HCT116 (cell line): Measurements from ENCODE around the gene RSPO1. TPM values are rescaled to one million over a fixed set of nuclear protein-coding genes. Genes with fewer than 3 reads are reported as not detected.

Experiments used
- ATAC-seq: fragments of 200-7000 bp; cut with Tn5 transposase; 2 replicates; pipeline ENCODE4 v1.9.1; 2020; ENCODE audit warnings: mild to moderate bottlenecking, moderate library complexity
- BruUV-seq: library from RNA; stranded (reverse); fragments of 400-500 nt; replicated peaks from 2 replicates; lab custom pipeline; 2021; lab: Mats Ljungman, UMichigan
- CTCF ChIA-PET: fragments of 300-600 bp; sonication (Branson Sonifier 250); formaldehyde crosslinking; loops from one replicate; lab custom pipeline; 2021; ENCODE audit warnings: antibody characterized with exemption; lab: Charles Lee
- POLR2A ChIA-PET: fragments of 300-600, 350-600 bp; sonication (Branson Sonifier 250); formaldehyde crosslinking; loops from one replicate; lab custom pipeline; 2021; ENCODE audit warnings: antibody characterized with exemption; lab: Charles Lee
- RAD21 ChIA-PET, 2 experiments: fragments of 300-600 bp; sonication (Branson Sonifier 250); formaldehyde crosslinking; loops; one replicate each; lab custom pipeline; 2023; ENCODE audit warnings: low total read pairs in 2 of 2; ENCODE audit not compliant: uncharacterized antibody in 2 of 2, unreplicated experiment in 2 of 2, low non-redundant PET in 1 of 2; lab: Charles Lee
- DNase-seq: peaks from one replicate; pipeline ENCODE4 v3.0.0-alpha.2; 2010; ENCODE audit warnings: low read depth, low spot score
- H2AFZ ChIP-seq: fragments of 200-600 bp; shearing (Covaris generic), sonication (generic); 2 replicates; pipeline ENCODE4 v1.6.1; 2017; ENCODE audit warnings: low read depth, mixed run types, mixed read lengths, antibody characterized with exemption, low read length; ENCODE audit not compliant: poor library complexity, severe bottlenecking
- H3K27ac ChIP-seq: 2 replicates; pipeline ENCODE4 v1.5.1; 2012; ENCODE audit warnings: low read depth, low read length
- H3K27me3 ChIP-seq: fragments of 200-600 bp; sonication (generic); 2 replicates; pipeline ENCODE4 v1.6.1; 2016; ENCODE audit warnings: mixed run types, low read length, mixed read lengths; ENCODE audit not compliant: insufficient read depth
- H3K36me3 ChIP-seq, 2 experiments: fragments of 200-500 bp in 1 of 2; fragments of 200-600 bp in 1 of 2; sonication (Bioruptor generic) in 1 of 2; sonication (generic) in 1 of 2; 2 replicates each; pipeline versions ENCODE4 v1.5.1 to v1.6.1; 2014 to 2016; ENCODE audit warnings: low read length in 2 of 2, inconsistent platforms in 1 of 2, mixed read lengths in 1 of 2, mixed run types in 1 of 2; ENCODE audit not compliant: insufficient read depth in 2 of 2, control insufficient read depth in 1 of 2
- H3K4me1 ChIP-seq, 2 experiments: fragments of 200-600 bp in 1 of 2; sonication (generic) in 1 of 2; 2 replicates each; pipeline versions ENCODE4 v1.5.1 to v1.6.1; 2012 to 2017; ENCODE audit warnings: low read length in 2 of 2, inconsistent platforms in 1 of 2, mild to moderate bottlenecking in 1 of 2, mixed read lengths in 1 of 2, mixed run types in 1 of 2, moderate library complexity in 1 of 2; ENCODE audit not compliant: insufficient read depth in 2 of 2, control insufficient read depth in 1 of 2
- H3K4me2 ChIP-seq: fragments of 200-600 bp; sonication (generic); 2 replicates; pipeline ENCODE4 v1.6.1; 2017; ENCODE audit warnings: mixed run types, low read length, mixed read lengths
- H3K4me3 ChIP-seq, 2 experiments: fragments of 200-600 bp in 1 of 2; sonication (generic) in 1 of 2; replicated peaks in 1 of 2; 2 replicates each; pipeline ENCODE4 v1.5.1; 2011 to 2016; ENCODE audit warnings: low read length in 2 of 2, control low read depth in 1 of 2, low read depth in 1 of 2, mild to moderate bottlenecking in 1 of 2, mixed read lengths in 1 of 2, mixed run types in 1 of 2
- H3K79me2 ChIP-seq: fragments of 200-600 bp; sonication (generic); 2 replicates; pipeline ENCODE4 v1.6.1; 2017; ENCODE audit warnings: mild to moderate bottlenecking, mixed run types, low read length, moderate library complexity, mixed read lengths; ENCODE audit not compliant: insufficient read depth
- H3K9ac ChIP-seq: fragments of 200-600 bp; sonication (generic); 2 replicates; pipeline ENCODE4 v1.6.1; 2016; ENCODE audit warnings: low read length, mixed read lengths
- H3K9me2 ChIP-seq: fragments of 200-600 bp; sonication (generic), shearing (Covaris generic); 2 replicates; pipeline ENCODE4 v1.6.1; 2017; ENCODE audit warnings: mixed run types, mild to moderate bottlenecking, moderate library complexity; ENCODE audit not compliant: insufficient read depth
- H3K9me3 ChIP-seq, 2 experiments: fragments of 200-500 bp in 1 of 2; fragments of 200-600 bp in 1 of 2; sonication (Bioruptor generic) in 1 of 2; sonication (generic) in 1 of 2; 2 replicates each; pipeline ENCODE4 v1.6.1; 2014 to 2017; ENCODE audit warnings: low read length in 2 of 2, mixed read lengths in 2 of 2, inconsistent platforms in 1 of 2, low read depth in 1 of 2, mild to moderate bottlenecking in 1 of 2, mixed run types in 1 of 2, moderate library complexity in 1 of 2; ENCODE audit not compliant: control insufficient read depth in 1 of 2, insufficient read depth in 1 of 2
- H4K20me1 ChIP-seq: fragments of 200-600 bp; sonication (generic), shearing (Covaris generic); 2 replicates; pipeline ENCODE4 v1.6.1; 2017; ENCODE audit warnings: mixed run types, mild to moderate bottlenecking, moderate library complexity; ENCODE audit not compliant: insufficient read depth
- CBX3 ChIP-seq: IDR thresholded peaks from 2 replicates; pipeline ENCODE4 v1.6.1; 2012; ENCODE audit warnings: low read depth
- EGR1 ChIP-seq: IDR thresholded peaks from 2 replicates; pipeline ENCODE4 v1.6.1; 2012; ENCODE audit warnings: low read depth
- ELF1 ChIP-seq: IDR thresholded peaks from 2 replicates; pipeline ENCODE4 v1.6.1; 2012; ENCODE audit warnings: low read depth, borderline replicate concordance
- EZH2 ChIP-seq: fragments of 200-600 bp; sonication (generic); IDR thresholded peaks from 2 replicates; pipeline ENCODE4 v1.6.1; 2017; ENCODE audit warnings: antibody characterized with exemption, mixed run types
- POLR2AphosphoS5 ChIP-seq: IDR thresholded peaks from 2 replicates; pipeline ENCODE4 v1.6.1; 2011; ENCODE audit warnings: mild to moderate bottlenecking, low read depth, low read length, moderate library complexity
- SIN3A ChIP-seq: IDR thresholded peaks from 2 replicates; pipeline ENCODE4 v1.6.1; 2012; ENCODE audit warnings: low read depth
- SP1 ChIP-seq: IDR thresholded peaks from 2 replicates; pipeline ENCODE4 v1.6.1; 2012; ENCODE audit warnings: low read depth
- SRF ChIP-seq: IDR thresholded peaks from 2 replicates; pipeline ENCODE4 v1.6.1; 2012; ENCODE audit warnings: low read depth
- TCF7L2 ChIP-seq: IDR thresholded peaks from 2 replicates; pipeline ENCODE4 v1.7.0; 2011; ENCODE audit warnings: borderline replicate concordance, inconsistent platforms; ENCODE audit not compliant: insufficient read depth, insufficient read length; ENCODE audit errors: extremely low read depth
- YY1 ChIP-seq: IDR thresholded peaks from 2 replicates; pipeline ENCODE4 v1.6.1; 2011; ENCODE audit warnings: low read length, low read depth, moderate library complexity, mild to moderate bottlenecking; ENCODE audit not compliant: insufficient replicate concordance; ENCODE audit errors: extremely low read depth
- ZNF274 ChIP-seq: fragments of 200-500 bp; sonication (Bioruptor generic); IDR thresholded peaks from 2 replicates; pipeline ENCODE4 v1.6.1; 2014; ENCODE audit warnings: mild to moderate bottlenecking, low read depth, low read length, inconsistent platforms
- intact Hi-C: fragments of 100-400 bp; cut with micrococcal nuclease; formaldehyde crosslinking; loops from 2 replicates; pipeline ENCODE4 v1.10.0; 2022
- total RNA-seq: library from RNA; stranded (reverse); gene quantifications from one replicate; pipeline ENCODE4 v1.2.1, GENCODE V29; 2021; ENCODE audit not compliant: unreplicated experiment
- TF ChIP-seq, protein P1 (sequence below): IDR thresholded peaks from 2 replicates; pipeline ENCODE4 v1.6.1; 2011; ENCODE audit warnings: mild to moderate bottlenecking, low read length, moderate library complexity; ENCODE audit not compliant: insufficient replicate concordance; ENCODE audit errors: extremely low read depth

The RSPO1 gene
- total RNA-seq, 1 experiment from 2014 or later: 0.15 TPM

GRCh38 chr1:37652976-37653375 is 18.3 kb upstream of the RSPO1 start:
- H3K4me2 ChIP-seq: no peak overlapping the region
- H2AFZ ChIP-seq: no peak overlapping the region
- no peaks in the 10 kb centered on the region for H3K9me2 ChIP-seq
- CTCF ChIA-PET: no interaction called here
- H3K36me3 ChIP-seq: no peaks in the 10 kb centered on the region
- no peak overlapping the region for H3K27ac ChIP-seq
- RAD21 ChIA-PET: no interaction called here
- no peak for DNase-seq
- POLR2A ChIA-PET: no interaction called here
- H4K20me1 ChIP-seq: no peaks in the 10 kb centered on the region
- intact Hi-C loops: no loop called here
- no peaks in the 10 kb centered on the region for H3K79me2 ChIP-seq
- no peak for ATAC-seq
- H3K4me1 ChIP-seq: no peaks in the 10 kb centered on the region
- no peaks in the 10 kb centered on the region for H3K27me3 ChIP-seq
- no peaks in the 10 kb centered on the region for H3K9me3 ChIP-seq
- no TSS peak for BruUV-seq
- no peak overlapping the region for H3K9ac ChIP-seq
- no peak overlapping the region for H3K4me3 ChIP-seq
- TF ChIP-seq, protein P1, sequence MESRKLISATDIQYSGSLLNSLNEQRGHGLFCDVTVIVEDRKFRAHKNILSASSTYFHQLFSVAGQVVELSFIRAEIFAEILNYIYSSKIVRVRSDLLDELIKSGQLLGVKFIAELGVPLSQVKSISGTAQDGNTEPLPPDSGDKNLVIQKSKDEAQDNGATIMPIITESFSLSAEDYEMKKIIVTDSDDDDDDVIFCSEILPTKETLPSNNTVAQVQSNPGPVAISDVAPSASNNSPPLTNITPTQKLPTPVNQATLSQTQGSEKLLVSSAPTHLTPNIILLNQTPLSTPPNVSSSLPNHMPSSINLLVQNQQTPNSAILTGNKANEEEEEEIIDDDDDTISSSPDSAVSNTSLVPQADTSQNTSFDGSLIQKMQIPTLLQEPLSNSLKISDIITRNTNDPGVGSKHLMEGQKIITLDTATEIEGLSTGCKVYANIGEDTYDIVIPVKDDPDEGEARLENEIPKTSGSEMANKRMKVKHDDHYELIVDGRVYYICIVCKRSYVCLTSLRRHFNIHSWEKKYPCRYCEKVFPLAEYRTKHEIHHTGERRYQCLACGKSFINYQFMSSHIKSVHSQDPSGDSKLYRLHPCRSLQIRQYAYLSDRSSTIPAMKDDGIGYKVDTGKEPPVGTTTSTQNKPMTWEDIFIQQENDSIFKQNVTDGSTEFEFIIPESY: no peak
- TF ChIP-seq SP1 (no peak), SIN3A (no peak), CBX3 (no peak), TCF7L2 (no peak), ELF1 (no peak), POLR2AphosphoS5 (no peak), EZH2 (no peak), SRF (no peak), ZNF274 (no peak), EGR1 (no peak), YY1 (no peak)
